HL-60/S4 treated with retinoic acid at 250 ng/mL for 4 days and 3 days (cell line): ENCODE data around the gene TMEM94.
"Not testable (repeated sequence)": the region's sequence is repeated elsewhere in the genome, so short reads cannot be mapped to it uniquely, and the experiment has no call there.

Source experiments
- in situ Hi-C: fragments of 300-500 bp; cut with MboI; formaldehyde crosslinking; loops from 2 replicates; pipeline ENCODE4 v1.7.0; 2022; ENCODE audit warnings: low sequenced_read_pairs

TMEM94 gene

DNA sequence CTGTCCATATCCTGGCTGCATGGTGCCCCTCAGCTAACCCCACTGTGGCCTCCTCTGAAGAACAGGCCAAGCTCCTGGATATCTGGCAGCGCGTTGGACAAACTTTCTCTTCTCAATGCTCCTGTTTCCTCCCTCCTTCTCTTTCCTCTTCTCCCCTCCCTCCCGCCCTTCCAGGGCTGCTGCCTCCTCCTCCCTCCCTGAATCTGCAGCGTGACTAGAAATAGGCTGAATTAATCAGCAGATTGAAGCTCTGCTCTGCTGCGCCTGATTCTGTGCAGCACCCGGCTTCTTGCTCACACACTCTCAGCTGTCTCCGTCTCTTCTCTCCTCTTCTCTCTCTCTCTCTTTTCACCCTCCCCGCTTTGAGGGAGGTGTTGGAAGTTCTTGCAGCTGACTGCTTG, 19.8 kb downstream of the TMEM94 start:
- in situ Hi-C loops = no loop called here

DNA sequence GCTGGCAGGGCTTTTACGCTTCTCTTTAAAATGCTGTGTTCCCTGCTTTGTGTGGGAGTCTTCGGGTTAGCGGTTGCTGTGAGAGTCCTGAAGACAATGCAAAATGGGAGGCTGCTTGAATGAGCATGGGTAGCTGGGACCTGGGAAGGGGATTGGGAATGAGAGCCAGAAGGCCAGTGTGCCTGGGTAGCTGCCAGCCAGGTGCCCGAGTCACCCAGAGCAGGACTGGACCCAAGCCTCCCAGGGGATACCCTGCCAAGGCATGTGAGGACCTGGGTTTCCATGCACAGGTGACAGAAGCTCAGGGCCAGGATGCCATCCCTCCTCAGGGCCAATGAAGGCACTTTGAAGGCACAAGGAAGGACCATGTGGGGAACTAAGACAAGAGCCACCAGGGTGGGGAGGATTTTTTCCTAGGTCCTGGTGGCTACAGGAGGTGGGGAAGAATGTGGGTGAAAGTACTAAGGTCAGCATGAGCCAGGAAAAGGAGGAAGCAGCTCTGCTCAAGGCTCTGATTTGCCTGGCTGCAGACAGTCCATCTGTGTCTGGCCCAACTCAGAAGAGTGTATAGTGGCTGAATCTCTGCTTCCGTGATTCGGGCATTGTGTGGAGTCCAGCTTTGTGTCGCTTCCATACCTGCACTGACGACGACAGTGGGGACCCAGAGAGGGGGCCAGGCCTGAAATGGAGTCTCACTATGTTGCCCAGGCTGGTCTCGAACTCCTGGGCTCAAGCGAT, 20.5 kb downstream of the TMEM94 start:
- in situ Hi-C loops = no loop called here

DNA sequence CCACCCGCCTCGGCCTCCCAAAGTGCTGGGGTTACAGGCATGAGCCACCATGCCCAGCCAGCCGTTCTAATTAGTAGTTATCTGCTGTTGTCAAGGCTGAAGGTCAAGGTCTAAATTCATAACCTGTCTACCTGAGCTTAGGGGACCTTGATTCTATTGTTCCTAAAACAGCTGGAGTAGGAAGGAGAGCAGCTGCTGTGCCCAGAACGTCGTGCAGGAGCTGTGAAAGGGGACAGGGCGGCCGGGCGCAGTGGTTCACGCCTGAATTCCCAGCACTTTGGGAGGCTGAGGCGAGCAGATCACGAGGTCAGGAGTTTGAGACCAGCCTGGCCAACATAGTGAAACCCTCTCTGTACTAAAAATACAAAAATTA, 21.0 kb downstream of the TMEM94 start:
- in situ Hi-C loops = not testable (repeated sequence)

DNA sequence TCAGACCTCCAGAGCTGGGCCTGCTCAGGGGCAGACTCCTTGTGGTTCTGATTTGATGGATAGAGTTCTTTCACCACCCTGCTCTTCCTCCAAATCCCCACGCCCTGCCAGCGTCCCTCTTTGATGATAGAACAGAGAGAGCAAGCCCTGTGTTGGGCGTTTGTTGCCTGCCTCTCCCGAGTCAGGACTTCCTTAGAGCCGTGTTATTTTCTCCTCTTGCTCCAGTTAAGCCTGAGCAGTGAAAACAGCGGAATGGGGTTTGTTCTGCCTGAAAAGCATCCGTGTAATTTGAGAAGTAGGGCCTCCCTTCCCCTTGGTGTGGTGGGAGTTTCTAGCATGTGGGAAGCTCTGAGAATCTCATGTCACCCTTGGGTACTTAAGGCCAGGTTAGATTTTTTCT, 22.1 kb downstream of the TMEM94 start:
- in situ Hi-C loops = no loop called here

DNA sequence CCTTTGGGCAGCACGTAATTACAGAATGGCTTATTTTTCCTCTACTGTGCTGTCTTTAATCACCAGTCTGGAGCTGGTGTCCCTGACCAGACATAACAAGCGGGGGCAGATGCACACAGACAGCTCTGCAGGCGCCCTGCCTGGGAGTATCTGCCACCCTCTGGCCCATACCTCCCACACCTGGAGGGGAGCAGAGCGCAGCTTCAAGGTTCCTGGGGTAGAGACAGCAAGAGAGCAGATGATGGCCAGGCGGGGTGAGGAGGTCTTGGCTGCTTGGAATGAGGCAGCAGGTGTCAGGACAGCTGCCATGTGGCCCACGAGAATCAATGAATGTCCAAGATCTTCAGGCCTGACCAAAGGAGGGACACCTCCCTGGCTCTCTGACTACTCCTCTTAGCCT, 23.8 kb downstream of the TMEM94 start:
- in situ Hi-C loops = no loop called here

DNA sequence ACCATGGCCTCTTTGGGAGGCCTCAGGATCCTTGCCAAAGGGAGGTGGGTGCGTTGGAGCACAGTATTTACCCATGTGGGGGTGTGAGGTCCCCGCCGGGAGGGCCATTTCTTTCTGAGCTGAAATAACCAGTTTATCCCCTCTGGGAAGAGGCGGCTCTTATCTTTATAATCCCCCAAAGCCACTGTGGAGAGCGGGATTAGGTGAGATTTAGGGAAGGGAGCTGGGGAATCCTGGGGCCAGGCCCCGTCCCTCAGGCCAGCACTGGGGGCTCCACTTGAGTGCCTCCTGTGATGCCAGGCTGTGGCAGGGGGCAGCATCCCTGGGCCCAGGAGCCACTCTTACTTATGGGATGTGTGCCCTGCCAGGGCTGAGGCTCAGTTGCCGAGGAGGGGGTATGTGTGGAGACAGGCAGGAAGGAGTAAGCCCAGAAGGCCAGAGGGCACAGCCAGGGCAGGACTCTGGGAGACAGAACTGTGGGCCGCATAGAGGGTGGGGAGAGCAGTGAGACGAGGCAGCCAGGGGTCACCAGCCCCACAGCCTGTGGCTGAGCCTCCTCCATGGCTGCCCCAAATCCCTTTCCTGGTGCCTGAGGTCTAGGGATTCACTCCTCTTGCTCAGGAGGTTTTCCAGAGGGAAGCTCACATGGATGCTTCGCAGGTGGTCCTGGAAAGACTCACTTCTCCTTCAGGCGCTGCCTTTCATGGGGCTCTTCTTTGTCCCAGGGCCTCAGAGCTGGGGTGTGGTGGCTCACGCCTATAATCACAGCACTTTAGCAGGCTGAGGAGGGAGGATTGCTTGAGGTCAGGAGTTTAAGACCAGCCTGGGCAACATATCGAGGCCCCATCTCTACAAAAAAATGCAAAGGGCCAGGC, 25.0 kb downstream of the TMEM94 start:
- in situ Hi-C loops = no loop called here

DNA sequence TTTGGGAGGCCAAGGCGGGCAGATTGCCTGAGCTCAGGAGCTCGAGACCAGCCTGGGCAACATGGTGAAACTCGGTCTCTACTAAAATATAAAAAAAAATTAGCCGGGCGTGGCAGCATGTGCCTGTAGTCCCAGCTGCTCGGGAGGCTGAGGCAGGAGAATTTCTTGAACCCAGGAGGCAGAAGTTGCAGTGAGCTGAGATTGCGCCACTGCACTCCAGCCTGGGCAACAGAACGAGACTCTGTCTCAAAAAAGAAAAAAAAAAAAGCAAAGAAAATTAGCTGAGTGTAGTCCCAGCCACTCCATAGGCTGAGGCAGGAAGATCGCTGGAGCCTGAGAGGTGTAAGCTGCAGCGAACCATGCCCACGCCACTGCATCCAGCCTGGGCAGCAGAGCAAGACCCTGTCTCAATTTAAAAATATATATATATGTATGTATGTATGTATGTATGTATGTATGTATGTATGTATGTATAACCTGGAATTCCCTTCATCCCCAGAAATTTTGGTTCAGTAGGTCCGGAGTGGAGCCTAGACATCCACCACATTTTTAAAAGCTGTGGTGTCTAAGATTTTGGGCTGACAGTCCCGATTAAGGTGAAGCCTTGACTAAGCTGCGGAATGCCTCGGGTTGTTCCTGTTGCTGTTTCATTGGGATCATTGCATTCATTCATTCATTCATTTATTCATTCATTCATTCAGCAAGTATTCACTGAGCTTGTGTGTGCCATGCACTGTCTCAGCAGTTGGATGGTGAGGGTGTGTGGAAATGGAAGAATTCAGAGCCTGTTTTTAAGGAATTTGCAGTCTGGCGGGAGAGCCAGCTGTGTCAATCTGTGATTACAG, 25.9 kb downstream of the TMEM94 start:
- in situ Hi-C loops = no loop called here

DNA sequence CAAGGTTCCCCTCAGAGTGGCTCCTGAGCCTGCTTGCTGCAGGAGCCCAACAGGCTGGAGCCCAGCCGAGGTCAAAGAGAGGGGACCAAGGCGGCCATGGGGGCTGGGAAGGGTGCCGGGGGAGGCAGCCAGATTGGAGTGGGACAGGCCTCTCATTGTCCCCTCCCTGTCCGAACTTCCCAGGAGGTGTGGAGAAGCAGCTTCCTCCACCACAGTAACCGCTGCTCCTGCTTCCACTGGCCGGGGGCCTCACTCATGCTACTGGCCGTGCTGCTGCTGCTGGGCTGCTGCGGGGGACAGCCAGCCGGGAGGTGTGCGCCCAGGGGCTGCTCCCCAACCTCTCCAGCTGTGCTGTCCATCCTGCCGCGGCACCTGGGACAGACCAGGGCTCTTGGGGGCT, 29.3 kb downstream of the TMEM94 start:
- in situ Hi-C loops = no loop called here

DNA sequence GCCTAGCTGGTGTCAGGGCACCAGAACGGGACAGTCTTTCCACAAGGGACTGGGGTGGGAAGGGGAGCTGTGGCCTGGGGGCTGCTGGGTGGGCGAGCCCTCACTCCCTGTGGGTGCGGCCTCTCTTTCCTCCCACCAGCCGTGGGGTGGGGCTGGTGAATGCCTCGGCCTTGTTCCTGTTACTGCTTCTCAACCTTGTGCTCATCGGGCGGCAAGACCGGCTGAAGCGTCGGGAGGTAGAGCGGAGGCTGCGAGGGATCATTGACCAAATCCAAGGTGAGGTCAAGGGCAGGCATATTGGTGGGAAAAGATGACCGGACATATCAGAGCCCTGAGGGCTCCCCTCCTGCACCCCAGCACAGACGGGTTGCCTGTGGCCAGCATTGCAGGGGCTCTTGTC, 29.7 kb downstream of the TMEM94 start:
- in situ Hi-C loops = no loop called here

DNA sequence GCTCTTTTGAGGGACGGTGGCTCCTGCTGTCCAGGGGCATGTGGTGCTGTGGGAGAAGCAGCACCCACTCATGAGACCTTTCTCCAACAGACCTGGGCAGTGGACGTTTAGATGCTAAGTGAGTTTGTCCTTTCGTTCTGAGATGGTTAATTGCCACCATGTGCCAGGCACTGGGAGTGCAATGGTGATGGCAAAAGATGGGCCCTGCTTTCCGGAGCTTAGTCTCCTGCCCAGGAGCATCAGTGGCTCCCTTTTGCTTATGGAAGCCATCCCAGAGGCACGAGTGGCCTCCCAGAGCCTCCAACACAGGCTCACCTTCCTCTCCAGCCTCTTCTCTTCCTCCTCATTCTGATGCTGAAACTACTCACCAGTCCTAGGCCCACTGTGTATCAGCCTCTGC, 30.5 kb downstream of the TMEM94 start:
- in situ Hi-C loops = no loop called here

DNA sequence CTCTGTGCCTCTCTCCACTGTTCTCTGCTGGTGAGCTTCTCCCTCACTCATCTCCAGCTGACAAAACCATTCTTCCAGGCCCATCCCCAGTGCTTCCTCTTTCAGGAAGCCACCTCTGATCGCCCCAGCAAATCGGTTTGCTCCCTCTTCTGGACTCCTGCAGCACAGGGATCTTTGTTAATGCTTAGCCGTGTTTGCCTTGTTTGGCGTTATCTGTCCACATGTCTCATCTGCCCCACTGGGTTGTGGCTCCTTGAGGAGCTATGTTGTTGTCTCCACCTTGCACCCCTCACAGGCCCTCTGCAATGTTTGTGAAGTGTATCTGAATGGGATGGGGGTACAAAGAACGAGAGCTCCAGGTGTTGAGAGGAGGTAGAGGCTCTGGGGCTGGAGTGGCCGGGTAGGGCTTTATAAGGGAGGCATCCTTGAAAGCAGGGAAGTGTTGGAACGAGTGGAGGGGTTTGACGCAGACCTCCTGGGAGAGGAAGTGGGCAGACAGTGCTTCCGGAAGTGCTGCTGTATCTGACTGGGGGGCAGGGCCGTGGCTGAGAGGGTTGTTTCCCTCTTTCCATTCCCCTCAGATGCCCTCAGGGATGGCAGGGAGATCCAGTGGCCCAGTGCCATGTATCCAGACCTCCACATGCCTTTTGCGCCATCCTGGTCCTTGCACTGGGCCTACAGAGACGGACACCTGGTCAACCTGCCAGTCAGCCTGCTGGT, 31.1 kb downstream of the TMEM94 start:
- in situ Hi-C loops = no loop called here

DNA sequence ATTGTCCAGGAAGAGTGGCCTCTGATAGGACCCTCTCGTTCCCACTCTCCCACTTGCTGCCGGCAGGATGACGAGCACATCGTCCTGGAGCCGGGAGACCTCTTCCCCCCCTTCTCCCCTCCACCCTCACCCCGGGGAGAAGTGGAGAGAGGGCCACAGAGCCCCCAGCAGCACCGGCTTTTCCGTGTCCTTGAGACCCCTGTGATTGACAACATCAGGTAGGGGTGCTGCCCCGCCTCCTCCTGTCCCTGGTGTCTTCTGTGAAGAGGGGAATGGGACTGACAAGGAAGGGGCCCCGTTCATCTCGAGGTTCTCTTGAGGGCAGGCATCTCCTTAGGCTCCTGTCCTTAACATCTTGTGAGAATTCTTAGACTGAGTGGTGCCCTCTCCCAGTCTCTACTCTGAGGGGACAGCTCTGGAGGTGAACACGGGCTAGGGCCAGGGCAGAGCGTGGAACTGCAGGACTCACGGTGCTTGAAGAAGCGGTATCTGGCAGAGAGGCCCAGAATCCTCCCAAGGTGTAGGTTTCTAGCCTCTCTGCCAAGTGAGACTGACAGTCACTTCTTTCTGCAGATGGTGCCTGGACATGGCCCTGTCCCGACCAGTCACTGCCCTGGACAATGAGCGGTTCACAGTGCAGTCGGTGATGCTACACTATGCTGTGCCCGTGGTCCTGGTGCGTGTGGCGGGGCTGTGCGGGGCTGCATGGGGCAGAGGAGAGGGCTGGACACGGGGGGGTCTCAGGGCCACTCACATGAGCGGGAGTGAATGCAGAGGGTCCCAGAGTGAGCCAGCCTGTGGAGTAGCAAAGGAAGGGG, 32.5 kb downstream of the TMEM94 start:
- in situ Hi-C loops = no loop called here

DNA sequence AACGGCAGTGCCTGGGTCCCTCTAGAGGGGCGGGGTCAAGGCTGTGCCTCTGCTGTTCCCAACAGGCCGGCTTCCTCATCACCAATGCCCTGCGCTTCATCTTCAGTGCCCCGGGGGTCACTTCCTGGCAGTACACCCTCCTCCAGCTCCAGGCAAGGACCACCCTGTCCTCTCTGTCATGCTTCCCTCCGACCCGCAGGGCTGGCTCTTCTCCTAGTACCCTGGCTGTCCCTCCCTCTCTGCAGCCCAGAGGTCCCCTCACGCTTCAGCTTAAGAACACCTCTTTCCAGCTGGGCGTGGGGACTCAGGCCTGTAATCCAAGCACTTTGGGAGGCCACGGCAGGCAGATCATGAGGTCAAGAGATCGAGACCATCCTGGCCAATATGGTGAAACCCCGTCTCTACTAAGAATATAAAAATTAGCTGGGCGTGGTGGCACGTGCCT, 33.1 kb downstream of the TMEM94 start:
- in situ Hi-C loops = no loop called here

DNA sequence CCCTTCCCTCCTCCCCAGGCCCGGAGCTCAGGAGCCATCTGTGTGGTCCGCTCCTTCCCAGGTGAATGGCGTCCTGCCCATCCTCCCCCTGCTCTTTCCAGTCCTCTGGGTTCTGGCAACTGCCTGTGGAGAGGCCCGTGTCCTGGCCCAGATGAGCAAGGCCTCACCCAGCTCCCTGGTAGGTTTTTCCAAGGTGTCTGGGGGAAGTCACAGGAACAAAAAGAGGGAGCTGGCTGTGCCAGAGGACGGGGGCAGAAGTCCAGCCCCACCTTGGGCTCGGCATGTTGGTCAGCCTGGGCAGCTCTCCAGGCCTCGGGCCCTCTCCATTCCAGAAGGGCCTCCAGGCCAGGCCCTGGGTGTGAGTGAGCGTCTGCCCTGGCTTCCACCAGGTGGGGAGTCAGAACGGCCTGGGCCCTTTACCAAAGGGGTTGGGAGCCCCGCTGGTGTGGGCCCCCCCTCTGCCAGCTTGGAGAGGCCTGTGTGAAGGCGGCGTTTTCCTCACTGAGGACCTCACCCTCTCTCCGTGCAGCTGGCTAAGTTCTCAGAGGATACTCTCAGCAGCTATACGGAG, 33.8 kb downstream of the TMEM94 start:
- in situ Hi-C loops = no loop called here

DNA sequence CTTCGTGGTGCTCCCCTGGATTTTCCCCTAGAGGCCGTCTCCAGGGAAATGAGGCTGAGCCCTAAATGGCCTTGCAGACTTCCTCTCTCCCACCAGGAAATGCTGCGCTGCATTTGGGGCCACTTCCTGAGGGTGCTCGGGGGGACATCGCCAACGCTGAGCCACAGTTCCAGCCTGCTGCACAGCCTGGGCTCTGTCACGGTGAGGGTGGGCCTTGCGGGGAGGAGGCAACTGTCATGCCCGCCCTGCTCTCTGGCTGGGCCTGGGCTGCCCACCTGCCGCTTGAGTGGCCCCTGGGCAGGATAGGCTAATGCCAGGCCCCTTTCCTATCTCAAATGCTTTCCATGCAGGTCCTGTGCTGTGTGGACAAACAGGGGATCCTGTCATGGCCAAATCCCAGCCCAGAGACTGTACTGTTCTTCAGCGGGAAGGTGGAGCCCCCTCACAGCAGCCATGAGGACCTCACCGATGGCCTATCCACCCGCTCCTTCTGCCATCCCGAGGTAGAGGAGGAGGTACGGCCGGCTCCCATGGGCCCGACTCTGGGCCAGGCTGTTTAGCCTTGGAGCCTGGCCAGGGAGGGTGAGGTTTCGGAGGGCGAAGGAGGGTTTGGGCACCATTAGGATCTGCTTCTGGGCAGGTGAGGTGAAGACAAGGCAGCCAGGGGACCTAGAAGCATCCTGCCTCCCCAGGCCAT, 34.7 kb downstream of the TMEM94 start:
- in situ Hi-C loops = no loop called here

DNA sequence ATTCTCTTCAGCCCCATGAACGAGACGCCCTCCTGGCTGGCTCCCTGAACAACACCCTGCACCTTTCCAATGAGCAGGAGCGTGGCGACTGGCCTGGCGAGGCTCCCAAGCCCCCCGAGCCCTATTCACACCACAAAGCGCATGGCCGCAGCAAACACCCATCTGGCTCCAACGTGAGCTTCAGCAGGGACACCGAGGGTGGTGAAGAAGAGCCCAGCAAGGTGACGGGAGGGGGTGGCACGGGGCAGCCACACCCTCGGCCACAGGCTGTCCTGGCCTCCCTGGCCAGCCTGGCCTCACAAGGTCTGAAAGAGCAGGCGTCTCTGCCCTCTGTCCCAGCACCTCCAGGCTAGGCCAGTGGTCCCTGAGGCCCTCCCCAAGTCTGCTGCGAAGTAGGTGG, 35.2 kb downstream of the TMEM94 start:
- in situ Hi-C loops = no loop called here

DNA sequence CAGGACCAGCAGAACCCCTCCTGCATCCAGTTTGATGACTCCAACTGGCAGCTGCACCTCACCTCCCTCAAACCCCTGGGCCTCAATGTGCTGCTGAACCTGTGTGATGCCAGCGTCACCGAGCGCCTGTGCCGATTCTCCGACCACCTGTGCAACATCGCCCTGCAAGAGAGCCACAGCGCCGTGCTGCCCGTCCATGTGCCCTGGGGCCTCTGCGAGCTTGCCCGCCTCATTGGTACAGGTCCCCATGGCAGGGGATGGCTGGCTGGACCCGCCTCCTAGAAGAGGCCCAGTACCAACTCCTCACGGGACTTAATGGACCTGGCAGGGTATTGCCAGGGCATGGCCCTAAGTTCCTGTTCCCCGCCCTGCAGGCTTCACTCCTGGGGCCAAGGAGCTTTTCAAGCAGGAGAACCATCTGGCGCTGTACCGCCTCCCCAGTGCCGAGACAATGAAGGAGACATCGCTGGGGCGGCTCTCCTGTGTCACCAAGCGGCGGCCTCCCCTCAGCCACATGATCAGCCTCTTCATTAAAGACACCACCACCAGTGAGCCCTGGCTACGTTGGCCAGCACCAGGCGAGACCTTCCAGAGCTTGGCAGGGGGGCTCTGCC, 36.2 kb downstream of the TMEM94 start:
- in situ Hi-C loops = no loop called here

DNA sequence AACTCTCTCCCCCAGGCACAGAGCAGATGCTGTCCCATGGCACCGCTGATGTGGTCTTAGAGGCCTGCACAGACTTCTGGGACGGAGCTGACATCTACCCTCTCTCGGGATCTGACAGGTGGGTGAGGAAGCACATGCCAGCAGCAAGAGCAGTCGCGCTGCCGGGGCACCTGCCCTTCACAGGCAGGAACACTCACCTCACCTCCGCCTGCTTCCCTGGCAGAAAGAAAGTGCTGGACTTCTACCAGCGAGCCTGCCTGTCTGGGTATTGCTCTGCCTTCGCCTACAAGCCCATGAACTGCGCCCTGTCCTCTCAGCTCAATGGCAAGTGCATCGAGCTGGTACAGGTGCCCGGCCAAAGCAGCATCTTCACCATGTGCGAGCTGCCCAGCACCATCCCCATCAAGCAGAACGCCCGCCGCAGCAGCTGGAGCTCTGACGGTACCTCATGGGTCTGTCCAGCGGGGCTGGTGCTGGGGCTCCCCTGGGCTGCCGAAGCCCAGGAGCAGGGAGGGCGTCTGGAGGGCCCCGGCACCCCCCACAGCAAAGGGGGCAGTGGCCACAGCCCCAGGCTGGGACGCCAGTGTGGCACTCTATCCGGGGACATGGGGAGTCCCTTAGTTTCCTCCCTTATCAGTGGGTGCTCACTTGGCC, 37.2 kb downstream of the TMEM94 start:
- in situ Hi-C loops = no loop called here
